Astrocyte (in vitro differentiated cells and primary cell): ENCODE data around the gene MAP3K4.

ENCODE experiments used
- EZH2 ChIP-seq: IDR thresholded peaks from 2 replicates; pipeline ENCODE4 v1.6.1; 2012; ENCODE audit warnings: mild to moderate bottlenecking, low read length, inconsistent platforms; ENCODE audit not compliant: insufficient read depth
- TF ChIP-seq, protein P1 (sequence below): IDR thresholded peaks from 2 replicates; pipeline ENCODE4 v1.5.1; 2011; ENCODE audit warnings: low read depth, mild to moderate bottlenecking, inconsistent platforms, low read length, moderate library complexity; ENCODE audit not compliant: insufficient read depth

DNA sequence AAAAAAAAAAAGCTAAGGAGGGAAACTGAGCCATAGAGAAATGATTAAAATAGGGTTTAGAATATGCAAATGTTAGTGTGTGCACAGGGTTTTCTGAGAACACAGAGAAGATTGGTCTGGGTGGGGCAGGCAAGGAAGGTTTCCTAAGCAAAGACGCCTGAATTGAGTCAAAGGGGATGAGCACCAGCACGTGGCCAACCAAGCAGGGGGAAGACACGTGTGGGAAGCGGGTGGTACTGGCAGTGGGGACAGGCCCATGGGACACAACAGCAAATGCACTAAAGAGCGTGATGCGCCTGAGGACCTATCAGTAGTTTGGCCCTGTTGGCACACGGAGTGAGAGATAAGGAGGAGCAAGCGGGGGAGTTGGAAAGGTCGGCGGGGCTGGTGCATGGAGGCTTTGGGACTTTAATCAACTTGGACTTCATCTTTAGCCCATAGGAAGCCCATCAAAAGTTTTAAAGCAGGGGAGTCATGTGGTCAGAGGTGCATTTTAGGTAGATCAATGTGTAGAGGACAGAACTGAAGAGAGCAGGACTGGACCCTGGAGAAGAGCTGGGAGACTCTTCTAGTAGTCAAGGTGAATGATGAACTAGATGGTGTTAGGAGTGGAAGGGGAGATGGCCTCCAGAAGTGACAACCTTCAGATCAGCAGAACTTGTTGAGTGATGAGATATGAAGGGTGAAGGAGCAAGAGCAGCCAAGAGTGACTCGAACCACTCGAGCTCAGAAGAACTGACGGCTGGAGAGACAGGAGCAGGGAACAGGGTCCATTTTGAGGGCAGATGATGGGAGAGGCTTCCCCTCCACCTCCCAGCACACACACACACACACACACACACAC, 40.2 kb upstream of the MAP3K4 start:
- TF ChIP-seq, protein P1, sequence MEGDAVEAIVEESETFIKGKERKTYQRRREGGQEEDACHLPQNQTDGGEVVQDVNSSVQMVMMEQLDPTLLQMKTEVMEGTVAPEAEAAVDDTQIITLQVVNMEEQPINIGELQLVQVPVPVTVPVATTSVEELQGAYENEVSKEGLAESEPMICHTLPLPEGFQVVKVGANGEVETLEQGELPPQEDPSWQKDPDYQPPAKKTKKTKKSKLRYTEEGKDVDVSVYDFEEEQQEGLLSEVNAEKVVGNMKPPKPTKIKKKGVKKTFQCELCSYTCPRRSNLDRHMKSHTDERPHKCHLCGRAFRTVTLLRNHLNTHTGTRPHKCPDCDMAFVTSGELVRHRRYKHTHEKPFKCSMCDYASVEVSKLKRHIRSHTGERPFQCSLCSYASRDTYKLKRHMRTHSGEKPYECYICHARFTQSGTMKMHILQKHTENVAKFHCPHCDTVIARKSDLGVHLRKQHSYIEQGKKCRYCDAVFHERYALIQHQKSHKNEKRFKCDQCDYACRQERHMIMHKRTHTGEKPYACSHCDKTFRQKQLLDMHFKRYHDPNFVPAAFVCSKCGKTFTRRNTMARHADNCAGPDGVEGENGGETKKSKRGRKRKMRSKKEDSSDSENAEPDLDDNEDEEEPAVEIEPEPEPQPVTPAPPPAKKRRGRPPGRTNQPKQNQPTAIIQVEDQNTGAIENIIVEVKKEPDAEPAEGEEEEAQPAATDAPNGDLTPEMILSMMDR: no peak
- TF ChIP-seq EZH2: no peak
